ENCODE data around the gene TTYH3. TPM values are rescaled to one million over a fixed set of nuclear protein-coding genes. Genes with fewer than 3 reads are reported as not detected.

Gene TTYH3
- total RNA-seq, 1 donor from 2014 or later, result 166 TPM

DNA sequence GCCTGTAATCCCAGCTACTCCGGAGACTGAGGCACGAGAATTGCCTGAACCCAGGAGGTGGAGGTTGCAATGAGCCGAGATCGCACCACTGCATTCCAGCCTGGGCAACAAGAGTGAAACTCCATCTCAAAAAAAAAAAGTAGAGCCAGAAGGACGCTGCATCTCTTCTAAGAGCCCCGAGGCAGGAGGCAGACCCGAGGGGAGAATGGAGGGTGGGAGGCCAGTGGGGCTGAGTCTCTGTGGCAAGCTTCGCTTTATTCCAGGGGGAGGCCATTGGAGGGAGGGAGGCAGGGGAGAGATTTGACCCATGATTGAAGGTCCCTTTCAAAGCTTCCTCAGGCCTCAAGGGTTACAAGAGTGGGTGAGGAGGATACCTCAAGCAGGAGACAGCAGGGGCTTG is 18.7 kb downstream of the TTYH3 start:
- Mint-ChIP-seq H3K36me3 (no peaks in the 10 kb centered on the region), H3K9me3 (no peaks in the 10 kb centered on the region), H3K27ac (no peak overlapping the region), H3K4me3 (no peak overlapping the region), H3K4me1 (ENCODE audit: unreplicated experiment) (peaks cover 3% of the 10 kb centered on the region), H3K27me3 (no peaks in the 10 kb centered on the region)
- no peak for DNase-seq (ENCODE audit: extremely low spot score, unreplicated experiment)
- TF ChIP-seq, protein P1, sequence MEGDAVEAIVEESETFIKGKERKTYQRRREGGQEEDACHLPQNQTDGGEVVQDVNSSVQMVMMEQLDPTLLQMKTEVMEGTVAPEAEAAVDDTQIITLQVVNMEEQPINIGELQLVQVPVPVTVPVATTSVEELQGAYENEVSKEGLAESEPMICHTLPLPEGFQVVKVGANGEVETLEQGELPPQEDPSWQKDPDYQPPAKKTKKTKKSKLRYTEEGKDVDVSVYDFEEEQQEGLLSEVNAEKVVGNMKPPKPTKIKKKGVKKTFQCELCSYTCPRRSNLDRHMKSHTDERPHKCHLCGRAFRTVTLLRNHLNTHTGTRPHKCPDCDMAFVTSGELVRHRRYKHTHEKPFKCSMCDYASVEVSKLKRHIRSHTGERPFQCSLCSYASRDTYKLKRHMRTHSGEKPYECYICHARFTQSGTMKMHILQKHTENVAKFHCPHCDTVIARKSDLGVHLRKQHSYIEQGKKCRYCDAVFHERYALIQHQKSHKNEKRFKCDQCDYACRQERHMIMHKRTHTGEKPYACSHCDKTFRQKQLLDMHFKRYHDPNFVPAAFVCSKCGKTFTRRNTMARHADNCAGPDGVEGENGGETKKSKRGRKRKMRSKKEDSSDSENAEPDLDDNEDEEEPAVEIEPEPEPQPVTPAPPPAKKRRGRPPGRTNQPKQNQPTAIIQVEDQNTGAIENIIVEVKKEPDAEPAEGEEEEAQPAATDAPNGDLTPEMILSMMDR (conservative IDR thresholded peaks at IDR 0.05), result no peak

DNA sequence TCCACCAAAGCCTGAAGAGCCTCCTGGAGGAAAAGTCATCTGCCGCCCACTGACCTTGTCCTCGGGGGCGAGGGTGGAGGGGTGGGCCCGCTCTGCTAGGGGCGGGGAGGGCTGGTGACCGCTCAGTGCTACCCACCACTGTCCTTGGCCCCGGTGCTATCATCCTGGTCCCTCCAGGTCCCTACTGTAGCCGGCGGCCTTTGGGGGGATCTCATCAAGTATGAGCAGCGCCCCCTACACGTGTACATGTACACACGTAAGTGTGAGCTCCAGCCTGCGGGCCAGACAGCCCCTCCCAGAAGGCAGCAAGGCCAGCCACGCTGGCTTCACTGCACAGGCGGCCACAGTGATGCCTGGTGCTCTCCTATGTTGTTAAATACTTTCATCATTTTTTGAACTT is 19.6 kb downstream of the TTYH3 start:
- H3K9me3 Mint-ChIP-seq, result no peaks in the 10 kb centered on the region
- DNase-seq (ENCODE audit: extremely low spot score, unreplicated experiment), result no peak
- H3K4me1 Mint-ChIP-seq (ENCODE audit: unreplicated experiment), result no peaks in the 10 kb centered on the region
- no peak overlapping the region for H3K4me3 Mint-ChIP-seq
- no peaks in the 10 kb centered on the region for H3K27me3 Mint-ChIP-seq
- TF ChIP-seq, protein P1 (conservative IDR thresholded peaks at IDR 0.05), result peak; percentile 40
- H3K27ac Mint-ChIP-seq, result no peak overlapping the region
- H3K36me3 Mint-ChIP-seq, result no peaks in the 10 kb centered on the region

DNA sequence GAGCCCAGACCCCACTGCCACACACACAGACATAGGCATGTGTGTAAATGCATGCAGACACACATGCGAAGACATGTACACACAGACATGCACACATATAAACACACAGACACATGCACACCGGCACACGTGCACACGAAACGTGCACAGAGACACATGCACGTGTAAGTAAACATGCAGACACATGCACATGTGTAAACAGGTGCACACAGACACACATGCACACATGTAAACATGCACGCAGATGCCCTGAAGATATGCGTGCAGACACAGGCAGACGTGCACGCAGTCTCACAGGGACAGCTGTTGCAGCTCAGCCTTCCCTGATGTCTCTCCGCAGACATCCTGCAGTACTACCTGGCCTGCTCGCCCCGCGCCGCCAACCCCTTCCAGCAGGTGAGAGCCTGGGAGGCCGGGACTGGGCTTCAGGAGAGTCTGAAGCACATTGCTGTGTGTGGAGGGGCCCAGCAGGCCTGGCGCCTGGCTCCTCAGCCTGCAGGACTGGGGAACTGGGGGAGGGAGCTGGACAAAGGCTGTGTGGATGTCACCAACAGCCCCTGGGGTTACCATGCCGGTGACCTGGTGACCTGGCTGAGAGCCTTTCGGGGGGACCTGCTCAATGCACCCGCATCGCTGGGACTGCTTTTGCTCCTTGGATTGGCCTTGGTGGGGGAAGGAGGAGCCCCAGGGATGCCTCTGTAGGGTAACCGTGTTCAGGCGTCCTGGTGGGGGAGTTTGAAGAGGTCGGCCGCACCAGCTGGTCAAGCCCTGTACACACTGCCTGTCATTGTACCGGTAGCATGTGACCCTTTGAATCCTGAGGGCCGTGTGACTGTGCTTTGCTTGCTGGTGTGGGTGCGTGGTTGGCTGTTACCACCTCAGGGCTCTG is 20.3 kb downstream of the TTYH3 start:
- no peak for DNase-seq (ENCODE audit: extremely low spot score, unreplicated experiment)
- Mint-ChIP-seq H3K4me3 (no peak overlapping the region), H3K27me3 (no peaks in the 10 kb centered on the region), H3K9me3 (no peaks in the 10 kb centered on the region), H3K27ac (no peak overlapping the region), H3K4me1 (ENCODE audit: unreplicated experiment) (no peaks in the 10 kb centered on the region), H3K36me3 (peaks cover 2% of the 10 kb centered on the region)
- TF ChIP-seq, protein P1 (conservative IDR thresholded peaks at IDR 0.05), result no peak

DNA sequence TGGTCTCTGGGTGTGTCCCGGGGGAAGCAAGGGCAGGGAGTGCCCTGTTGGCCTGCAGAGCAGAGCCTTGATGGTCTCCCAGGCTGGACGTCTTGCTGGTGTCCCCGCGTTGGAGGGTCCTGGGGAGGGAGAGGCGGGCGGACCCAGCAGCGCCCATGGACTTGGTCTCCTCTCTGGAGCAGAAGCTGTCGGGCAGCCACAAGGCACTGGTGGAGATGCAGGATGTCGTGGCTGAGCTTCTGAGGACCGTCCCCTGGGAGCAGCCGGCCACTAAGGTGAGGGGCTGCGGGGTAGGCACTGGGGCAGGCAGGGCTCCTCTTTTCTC is 20.9 kb downstream of the TTYH3 start:
- H3K9me3 Mint-ChIP-seq, result no peaks in the 10 kb centered on the region
- H3K4me1 Mint-ChIP-seq (ENCODE audit: unreplicated experiment), result no peaks in the 10 kb centered on the region
- H3K4me3 Mint-ChIP-seq, result no peak overlapping the region
- H3K27ac Mint-ChIP-seq, result no peak overlapping the region
- no peak for DNase-seq (ENCODE audit: extremely low spot score, unreplicated experiment)
- H3K27me3 Mint-ChIP-seq, result no peaks in the 10 kb centered on the region
- TF ChIP-seq, protein P1 (conservative IDR thresholded peaks at IDR 0.05), result no peak
- peaks cover 6% of the 10 kb centered on the region for H3K36me3 Mint-ChIP-seq

DNA sequence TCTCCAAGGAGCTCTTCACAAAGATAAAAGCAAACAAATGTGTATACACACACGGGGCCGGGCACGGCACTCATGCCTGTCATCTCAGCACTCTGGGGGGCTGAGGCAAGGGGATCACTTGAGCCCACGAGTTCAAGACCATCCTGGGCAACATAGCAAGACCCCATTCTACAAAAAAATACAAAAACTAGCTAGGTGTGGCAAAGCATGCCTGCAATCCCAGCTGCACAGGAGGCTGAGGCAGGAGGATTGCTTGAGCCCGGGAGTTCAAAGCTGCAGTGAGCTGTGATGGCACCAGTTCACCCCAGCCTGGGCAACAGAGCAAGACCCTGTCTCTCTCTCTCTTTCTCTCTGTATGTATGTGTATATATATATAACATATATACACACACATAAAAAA is 22.3 kb downstream of the TTYH3 start:
- H3K4me3 Mint-ChIP-seq, result no peak overlapping the region
- peaks cover 6% of the 10 kb centered on the region for H3K36me3 Mint-ChIP-seq
- DNase-seq (ENCODE audit: extremely low spot score, unreplicated experiment), result no peak
- H3K9me3 Mint-ChIP-seq, result no peaks in the 10 kb centered on the region
- TF ChIP-seq, protein P1 (conservative IDR thresholded peaks at IDR 0.05), result no peak
- H3K4me1 Mint-ChIP-seq (ENCODE audit: unreplicated experiment), result no peaks in the 10 kb centered on the region
- no peak overlapping the region for H3K27ac Mint-ChIP-seq
- H3K27me3 Mint-ChIP-seq, result no peaks in the 10 kb centered on the region
